H9 (cell line): ENCODE data around the gene MADCAM1. TPM values are rescaled to one million over a fixed set of nuclear protein-coding genes. Genes with fewer than 3 reads are reported as not detected.

Experiments used
- DNase-seq: peaks from one replicate; pipeline ENCODE4 v3.0.0-alpha.2; 2017
- H2AFZ ChIP-seq: one replicate; pipeline ENCODE4 v1.6.1; 2013; ENCODE audit warnings: mild to moderate bottlenecking, low read length, control low read depth, moderate library complexity
- H2AK5ac ChIP-seq: 2 replicates; pipeline ENCODE4 v1.6.1; 2013; ENCODE audit warnings: low read length, control low read depth, mixed read lengths; ENCODE audit not compliant: insufficient read length
- H2BK120ac ChIP-seq: one replicate; pipeline ENCODE4 v1.6.1; 2013; ENCODE audit warnings: low read depth, mild to moderate bottlenecking, low read length, control low read depth, inconsistent platforms; ENCODE audit not compliant: poor library complexity, severe bottlenecking
- H2BK12ac ChIP-seq: 2 replicates; pipeline ENCODE4 v1.6.1; 2013; ENCODE audit warnings: low read length, control low read depth, mixed read lengths, low read depth; ENCODE audit not compliant: insufficient read length
- H2BK15ac ChIP-seq: 2 replicates; pipeline ENCODE4 v1.6.1; 2013; ENCODE audit warnings: low read depth, low read length, control low read depth
- H2BK20ac ChIP-seq: one replicate; pipeline ENCODE4 v1.6.1; 2013; ENCODE audit warnings: low read depth, mild to moderate bottlenecking, low read length, control low read depth, inconsistent platforms; ENCODE audit not compliant: poor library complexity, severe bottlenecking
- H2BK5ac ChIP-seq: 2 replicates; pipeline ENCODE4 v1.6.1; 2013; ENCODE audit warnings: low read length, control low read depth, mixed read lengths; ENCODE audit not compliant: insufficient read length
- H3K14ac ChIP-seq: 2 replicates; pipeline ENCODE4 v1.6.1; 2013; ENCODE audit warnings: low read length, control low read depth; ENCODE audit not compliant: insufficient read depth
- H3K18ac ChIP-seq: 2 replicates; pipeline ENCODE4 v1.6.1; 2013; ENCODE audit warnings: low read depth, mild to moderate bottlenecking, mixed read lengths, low read length, control low read depth; ENCODE audit not compliant: insufficient read length
- H3K23ac ChIP-seq: 2 replicates; pipeline ENCODE4 v1.6.1; 2013; ENCODE audit warnings: low read length, control low read depth, mixed read lengths, low read depth; ENCODE audit not compliant: insufficient read length
- H3K23me2 ChIP-seq: 2 replicates; pipeline ENCODE4 v1.6.1; 2013; ENCODE audit warnings: low read depth, mild to moderate bottlenecking, mixed read lengths, low read length, control low read depth; ENCODE audit not compliant: insufficient read length, poor library complexity, severe bottlenecking
- H3K27ac ChIP-seq: 2 replicates; pipeline ENCODE4 v1.5.1; 2013; ENCODE audit warnings: low read length, control low read depth, mixed read lengths, low read depth; ENCODE audit not compliant: insufficient read length
- H3K27me3 ChIP-seq: 2 replicates; pipeline ENCODE4 v1.6.1; 2013; ENCODE audit warnings: low read length, control low read depth, inconsistent platforms; ENCODE audit not compliant: insufficient read depth
- H3K4ac ChIP-seq: 2 replicates; pipeline ENCODE4 v1.6.1; 2013; ENCODE audit warnings: low read depth, mild to moderate bottlenecking, control low read depth, inconsistent platforms, low read length, moderate library complexity
- H3K4me1 ChIP-seq: 2 replicates; pipeline ENCODE4 v1.6.1; 2013; ENCODE audit warnings: low read length, control low read depth, inconsistent platforms; ENCODE audit not compliant: insufficient read depth
- H3K4me2 ChIP-seq: 2 replicates; pipeline ENCODE4 v1.6.1; 2013; ENCODE audit warnings: low read length, control low read depth, mixed read lengths; ENCODE audit not compliant: insufficient read length, insufficient read depth
- H3K56ac ChIP-seq: 2 replicates; pipeline ENCODE4 v1.6.1; 2013; ENCODE audit warnings: low read depth, mild to moderate bottlenecking, mixed read lengths, low read length, control low read depth; ENCODE audit not compliant: insufficient read length
- H3K79me1 ChIP-seq: 2 replicates; pipeline ENCODE4 v1.6.1; 2013; ENCODE audit warnings: low read depth, mild to moderate bottlenecking, moderate library complexity, low read length, control low read depth, inconsistent platforms; ENCODE audit not compliant: insufficient read depth, poor library complexity, severe bottlenecking
- H3K79me2 ChIP-seq: 2 replicates; pipeline ENCODE4 v1.6.1; 2013; ENCODE audit warnings: low read length, control low read depth, inconsistent platforms; ENCODE audit not compliant: insufficient read depth
- H3K9ac ChIP-seq: 2 replicates; pipeline ENCODE4 v1.6.1; 2013; ENCODE audit warnings: low read length, control low read depth, mixed read lengths; ENCODE audit not compliant: insufficient read length; ENCODE audit errors: extremely low read depth
- H3K9me3 ChIP-seq: one replicate; pipeline ENCODE4 v1.6.1; 2013; ENCODE audit warnings: low read depth, low read length, inconsistent platforms; ENCODE audit not compliant: control insufficient read depth
- H3T11ph ChIP-seq: one replicate; pipeline ENCODE4 v1.6.1; 2013; ENCODE audit warnings: mild to moderate bottlenecking, low read length, control low read depth, inconsistent platforms
- H4K20me1 ChIP-seq: one replicate; pipeline ENCODE4 v1.6.1; 2013; ENCODE audit not compliant: control insufficient read depth, insufficient read length, insufficient read depth
- H4K5ac ChIP-seq: 2 replicates; pipeline ENCODE4 v1.6.1; 2013; ENCODE audit warnings: low read depth, mild to moderate bottlenecking, mixed read lengths, low read length, control low read depth; ENCODE audit not compliant: insufficient read length
- H4K8ac ChIP-seq: replicated peaks from 2 replicates; pipeline ENCODE4 v1.6.1; 2013; ENCODE audit warnings: low read length, control low read depth, mixed read lengths, low read depth; ENCODE audit not compliant: insufficient read length
- H4K91ac ChIP-seq: 2 replicates; pipeline ENCODE4 v1.6.1; 2013; ENCODE audit warnings: low read depth, mild to moderate bottlenecking, moderate library complexity, mixed read lengths, low read length, control low read depth; ENCODE audit not compliant: insufficient read length
- H3K27ac Mint-ChIP-seq, 3 experiments: 2 replicates in 2 of 3; 3 replicates in 1 of 3; pipeline ENCODE4 v1.8.0; 2020 to 2021; ENCODE audit warnings: mixed read lengths in 3 of 3, mild to moderate bottlenecking in 1 of 3, moderate library complexity in 1 of 3
- H3K27me3 Mint-ChIP-seq: 2 replicates; pipeline ENCODE4 v1.8.0; 2021; ENCODE audit warnings: low read depth, mild to moderate bottlenecking, moderate library complexity, mixed read lengths
- H3K36me3 Mint-ChIP-seq, 3 experiments: 2 replicates in 2 of 3; 3 replicates in 1 of 3; pipeline ENCODE4 v1.8.0; 2020 to 2021; ENCODE audit warnings: low read depth in 3 of 3, mixed read lengths in 3 of 3; ENCODE audit not compliant: insufficient read depth in 1 of 3
- H3K4me1 Mint-ChIP-seq, 2 experiments: 2 replicates each; pipeline ENCODE4 v1.8.0; 2020; ENCODE audit warnings: mixed read lengths in 2 of 2
- H3K4me3 Mint-ChIP-seq, 2 experiments: 2 replicates in 1 of 2; 3 replicates in 1 of 2; pipeline ENCODE4 v1.8.0; 2020 to 2021; ENCODE audit warnings: mild to moderate bottlenecking in 2 of 2, mixed read lengths in 2 of 2, moderate library complexity in 1 of 2
- H3K9me3 Mint-ChIP-seq, 2 experiments: 2 replicates in 1 of 2; 3 replicates in 1 of 2; pipeline ENCODE4 v1.8.0; 2020; ENCODE audit warnings: mild to moderate bottlenecking in 2 of 2, mixed read lengths in 2 of 2, moderate library complexity in 1 of 2
- WGBS: extraction: QIAGEN DNeasy Blood & Tissue Kit; methylation state at CpG from one replicate; pipeline ENCODE4 v1.1.7; 2013; ENCODE audit warnings: missing lambda C conversion rate, low lambda C conversion rate, mixed read lengths; ENCODE audit not compliant: insufficient read length; ENCODE audit errors: extremely low coverage; 5-methylcytosine and 5-hydroxymethylcytosine counted together
- total RNA-seq: library from RNA; stranded (reverse); gene quantifications from 2 replicates; pipeline ENCODE4 v1.2.1, GENCODE V29; 2021
- TF ChIP-seq, protein P1 (sequence below): fragments of 200-600 bp; sonication (generic); conservative IDR thresholded peaks from 3 replicates; pipeline ENCODE4 v1.8.0; 2021; ENCODE audit warnings: antibody characterized with exemption, mild to moderate bottlenecking

MADCAM1 gene
- total RNA-seq, 1 experiment from 2014 or later = 1.2 TPM

DNA sequence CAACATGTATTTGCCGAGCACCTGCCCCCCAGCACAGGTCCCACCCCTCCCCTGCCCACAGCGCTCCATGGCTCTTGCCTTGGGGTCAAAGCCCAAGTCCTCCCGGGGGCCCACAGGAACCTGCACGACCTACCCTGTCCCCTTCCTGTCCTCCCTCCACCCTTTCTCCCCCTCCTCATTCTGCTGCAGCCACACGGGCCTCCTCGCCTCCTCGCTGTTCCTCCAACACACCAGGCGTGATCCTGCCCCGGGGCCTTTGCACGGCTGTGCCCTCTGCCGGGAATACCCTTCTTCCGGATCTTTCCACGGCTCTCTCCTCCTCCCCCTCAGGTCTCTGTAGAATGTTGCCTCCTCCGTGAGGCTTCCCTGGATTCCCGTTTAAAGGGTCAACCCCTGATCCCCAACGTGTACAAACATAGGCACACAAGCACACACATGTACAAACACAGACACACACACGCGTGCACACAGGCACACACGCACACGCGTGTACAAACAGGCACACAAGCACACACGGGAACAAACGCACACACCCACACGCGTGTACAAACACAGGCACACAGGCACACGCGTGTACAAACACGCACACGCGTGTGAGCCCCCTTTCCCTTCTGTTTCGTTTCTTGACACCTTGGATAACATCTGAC lies 2.8 kb downstream of the MADCAM1 start:
- WGBS = no CpG with 5 or more reads among the region's 31 CpGs
- Histone ChIP-seq H2BK120ac (no peak overlapping the region), H3K18ac (no peak overlapping the region), H2BK15ac (no peak overlapping the region), H3K4me1 (no peaks in the 10 kb centered on the region), H3K27ac (no peak overlapping the region), H2AK5ac (no peak overlapping the region), H3K9me3 (no peaks in the 10 kb centered on the region), H3K56ac (no peak overlapping the region), H3K23ac (no peak overlapping the region), H4K20me1 (no peaks in the 10 kb centered on the region), H2AFZ (no peak overlapping the region), H3K27me3 (peaks cover 14% of the 10 kb centered on the region; the same call in 1 of the 2 replicates), H3K23me2 (peaks cover 9% of the 10 kb centered on the region), H4K91ac (no peak overlapping the region), H3K4me2 (no peak overlapping the region), H2BK5ac (no peak overlapping the region), H3K9ac (no peak overlapping the region), H3K4ac (no peak overlapping the region), H3K79me1 (no peaks in the 10 kb centered on the region), H2BK12ac (no peak overlapping the region), H4K8ac (no peak overlapping the region), H4K5ac (no peak overlapping the region), H3K14ac (no peak overlapping the region), H3K79me2 (no peaks in the 10 kb centered on the region), H2BK20ac (no peak overlapping the region), H3T11ph (no peak overlapping the region)
- H3K36me3 Mint-ChIP-seq = peaks cover 0 to 2% (median 0%) of the 10 kb centered on the region in 3 experiments; a peak in 2 of 7 replicates
- DNase-seq = peak; percentile 35
- peaks cover 5 to 6% of the 10 kb centered on the region in 2 experiments; a peak in 4 of 5 replicates for H3K9me3 Mint-ChIP-seq
- H3K4me3 Mint-ChIP-seq = peak overlapping the region in 1 of 2 experiments; percentile 55; a peak in 3 of 5 replicates
- H3K27me3 Mint-ChIP-seq = peaks cover 59% of the 10 kb centered on the region
- TF ChIP-seq, protein P1, sequence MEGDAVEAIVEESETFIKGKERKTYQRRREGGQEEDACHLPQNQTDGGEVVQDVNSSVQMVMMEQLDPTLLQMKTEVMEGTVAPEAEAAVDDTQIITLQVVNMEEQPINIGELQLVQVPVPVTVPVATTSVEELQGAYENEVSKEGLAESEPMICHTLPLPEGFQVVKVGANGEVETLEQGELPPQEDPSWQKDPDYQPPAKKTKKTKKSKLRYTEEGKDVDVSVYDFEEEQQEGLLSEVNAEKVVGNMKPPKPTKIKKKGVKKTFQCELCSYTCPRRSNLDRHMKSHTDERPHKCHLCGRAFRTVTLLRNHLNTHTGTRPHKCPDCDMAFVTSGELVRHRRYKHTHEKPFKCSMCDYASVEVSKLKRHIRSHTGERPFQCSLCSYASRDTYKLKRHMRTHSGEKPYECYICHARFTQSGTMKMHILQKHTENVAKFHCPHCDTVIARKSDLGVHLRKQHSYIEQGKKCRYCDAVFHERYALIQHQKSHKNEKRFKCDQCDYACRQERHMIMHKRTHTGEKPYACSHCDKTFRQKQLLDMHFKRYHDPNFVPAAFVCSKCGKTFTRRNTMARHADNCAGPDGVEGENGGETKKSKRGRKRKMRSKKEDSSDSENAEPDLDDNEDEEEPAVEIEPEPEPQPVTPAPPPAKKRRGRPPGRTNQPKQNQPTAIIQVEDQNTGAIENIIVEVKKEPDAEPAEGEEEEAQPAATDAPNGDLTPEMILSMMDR = no peak
- peaks cover 3 to 15% of the 10 kb centered on the region in 2 experiments; a peak in 3 of 4 replicates for H3K4me1 Mint-ChIP-seq
- H3K27ac Mint-ChIP-seq = no peak overlapping the region; a peak in 2 of 7 replicates
